Cardiac muscle cell (in vitro differentiated cells and primary cell): Measurements from ENCODE around the gene TATDN2. TPM values are rescaled to one million over a fixed set of nuclear protein-coding genes. Genes with fewer than 3 reads are reported as not detected.
"Not testable (repeated sequence)": the region's sequence is repeated elsewhere in the genome, so short reads cannot be mapped to it uniquely, and the experiment has no call there.

Experiments
- DNase-seq, 2 donors: peaks; one replicate each; pipeline versions ENCODE4 v3.0.0 to v3.0.0-alpha.2; 2010 to 2017; ENCODE audit warnings: low read depth in 1 of 2, low spot score in 1 of 2
- H3K27ac ChIP-seq: fragments of 200-600 bp; sonication (generic); 2 replicates; pipeline ENCODE4 v1.5.1; 2016
- H3K27me3 ChIP-seq: fragments of 200-600 bp; sonication (generic); 2 replicates; pipeline ENCODE4 v1.6.0; 2016; ENCODE audit warnings: control low read depth
- H3K36me3 ChIP-seq: fragments of 200-600 bp; sonication (generic); 2 replicates; pipeline ENCODE4 v1.5.1; 2016; ENCODE audit warnings: control low read depth
- H3K4me1 ChIP-seq: fragments of 200-600 bp; sonication (generic); 2 replicates; pipeline ENCODE4 v1.8.1; 2017; ENCODE audit warnings: low read depth, mild to moderate bottlenecking, mixed run types
- H3K4me3 ChIP-seq: fragments of 200-600 bp; sonication (generic); 2 replicates; pipeline ENCODE4 v1.5.1; 2016; ENCODE audit warnings: mild to moderate bottlenecking
- H3K9me3 ChIP-seq: fragments of 200-600 bp; sonication (generic); 2 replicates; pipeline ENCODE4 v1.5.1; 2017; ENCODE audit warnings: low read depth, mild to moderate bottlenecking, control low read depth
- CTCF ChIP-seq: IDR thresholded peaks from 2 replicates; pipeline ENCODE4 v1.5.1; 2012; ENCODE audit warnings: low read depth, mild to moderate bottlenecking, low read length
- polyA plus RNA-seq: library from polyadenylated mRNA; unstranded; fragments of >200 nt; fragmentation: Nextera tagmentation; extraction: Ambion mirVana; gene quantifications from 2 replicates; pipeline ENCODE4 v1.2.1, GENCODE V29; 2016
- total RNA-seq: library from RNA; depleted of rRNA; stranded (reverse); fragments of >200 nt; gene quantifications from 2 replicates; pipeline ENCODE4 v1.2.3, GENCODE V29; 2016

Gene TATDN2
- total and polyA plus RNA-seq, 2 experiments from 2014 or later: 7.7 to 13.1 TPM

GRCh38 chr3:10290481-10291176, 42.4 kb downstream of the TATDN2 start:
- Histone ChIP-seq H3K4me1 (no peaks in the 10 kb centered on the region), H3K9me3 (no peaks in the 10 kb centered on the region), H3K4me3 (no peak overlapping the region), H3K27me3 (no peaks in the 10 kb centered on the region), H3K36me3 (peaks cover 4% of the 10 kb centered on the region), H3K27ac (no peak overlapping the region)
- no peak for DNase-seq
- no peak for TF ChIP-seq CTCF

GRCh38 chr3:10291641-10292040, 43.4 kb downstream of the TATDN2 start:
- TF ChIP-seq CTCF: no peak
- no peaks in the 10 kb centered on the region for H3K4me1 ChIP-seq

GRCh38 chr3:10292505-10293419, 44.5 kb downstream of the TATDN2 start, which contains the start of gene GHRL:
Gene GHRL, minus strand, starts transcription at chr3:10292947. Its CDS starts 2,767 bp downstream, at chr3:10290180.
- TF ChIP-seq CTCF: no peak
- Histone ChIP-seq H3K27me3 (no peaks in the 10 kb centered on the region), H3K9me3 (no peaks in the 10 kb centered on the region), H3K36me3 (peaks cover 4% of the 10 kb centered on the region), H3K4me3 (no peak within 1 kb of the TSS), H3K27ac (no peak within 1 kb of the TSS), H3K4me1 (no peaks in the 10 kb centered on the region)
- DNase-seq: peak in 1 of 2 donors; percentile 53

More at GRCh38 chr3:10291641-10292040, 43.4 kb downstream of the TATDN2 start:
- no peak for DNase-seq
- no peaks in the 10 kb centered on the region for H3K9me3 ChIP-seq
- peaks cover 4% of the 10 kb centered on the region for H3K36me3 ChIP-seq
- H3K27ac ChIP-seq: no peak overlapping the region
- H3K4me3 ChIP-seq: no peak overlapping the region
- no peaks in the 10 kb centered on the region for H3K27me3 ChIP-seq

GRCh38 chr3:10294030-10294586, 45.8 kb downstream of the TATDN2 start:
- Histone ChIP-seq H3K27ac (no peak overlapping the region), H3K27me3 (no peaks in the 10 kb centered on the region), H3K4me1 (no peaks in the 10 kb centered on the region), H3K9me3 (no peaks in the 10 kb centered on the region), H3K4me3 (no peak overlapping the region), H3K36me3 (peaks cover 4% of the 10 kb centered on the region)
- TF ChIP-seq CTCF: no peak
- no peak for DNase-seq

GRCh38 chr3:10298064-10298463, 49.8 kb downstream of the TATDN2 start:
- not testable (repeated sequence) for DNase-seq, H3K27ac ChIP-seq, H3K4me1 ChIP-seq, H3K27me3 ChIP-seq, H3K9me3 ChIP-seq, H3K4me3 ChIP-seq
- peaks cover 25% of the 10 kb centered on the region for H3K36me3 ChIP-seq
